Thyroid gland (tissue), 4 donors: ENCODE results near the gene C10orf88.

ENCODE experiments used
- CTCF ChIP-seq, 6 experiments: fragments of 200-600 bp in 3 of 6; fragments of 450-650 bp in 3 of 6; sonication (generic) in 3 of 6; IDR thresholded peaks; one replicate each; pipeline ENCODE4 v1.5.1; 2016 to 2019; ENCODE audit warnings: antibody characterized with exemption in 6 of 6, mild to moderate bottlenecking in 2 of 6, inconsistent platforms in 1 of 6, moderate library complexity in 1 of 6
- POLR2A ChIP-seq, 2 donors: fragments of 450-650 bp; IDR thresholded peaks; one replicate each; pipeline ENCODE4 v1.6.1; 2017; ENCODE audit warnings: antibody characterized with exemption in 2 of 2, mild to moderate bottlenecking in 2 of 2, moderate library complexity in 1 of 2

- TF ChIP-seq POLR2A (IDR thresholded peaks at IDR 0.05) (no peak), CTCF (IDR thresholded peaks at IDR 0.05) (no peak)
Observed at GRCh38 chr10:122990278-122990677, 36.3 kb upstream of the C10orf88 start.
